ENCODE measurements around the gene RASL11A.

DNA sequence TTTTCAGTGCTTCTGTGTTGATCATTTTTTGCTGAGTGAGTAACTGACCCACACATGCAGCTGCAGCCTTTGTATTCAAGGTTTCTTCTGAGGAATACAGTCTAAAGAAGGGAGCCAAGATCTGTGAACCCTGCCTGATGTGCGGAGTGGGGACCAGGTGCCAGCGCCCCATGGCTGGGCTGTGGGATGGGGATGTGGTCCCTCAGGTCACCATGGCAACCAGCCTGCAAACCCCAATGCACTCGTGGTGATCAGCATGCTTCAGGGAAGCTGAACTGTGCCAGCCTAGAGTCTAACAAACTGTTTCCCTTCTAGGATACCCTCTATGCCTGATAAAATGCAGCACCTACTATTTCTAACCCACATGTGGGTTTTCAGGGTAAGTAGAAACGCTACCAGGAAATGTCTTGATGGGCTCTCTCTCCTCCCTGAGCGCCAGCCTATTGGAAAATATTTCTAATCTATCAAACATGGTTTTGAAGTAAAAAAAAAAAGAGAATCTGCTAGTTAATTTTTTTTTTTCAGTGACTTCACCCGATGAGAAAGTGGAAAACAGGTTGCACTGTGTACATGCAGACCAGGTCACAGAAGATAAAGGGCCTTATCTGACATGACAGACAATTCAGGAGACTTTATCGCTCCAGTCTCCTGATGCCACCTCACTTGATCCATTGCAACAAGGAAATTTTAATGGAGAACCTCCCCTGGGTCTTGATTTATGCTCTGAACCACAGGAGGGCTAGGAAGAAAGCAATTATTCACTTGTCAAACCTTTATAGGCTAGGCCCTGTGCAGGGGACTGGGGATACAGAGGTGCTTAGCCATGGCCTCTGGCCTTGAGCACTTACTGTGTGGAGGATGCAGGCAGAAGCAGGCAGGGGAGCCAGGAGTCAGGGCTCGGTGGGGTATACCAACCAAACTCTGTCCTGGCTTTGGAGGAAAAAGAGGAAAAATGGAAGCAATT lies 51.1 kb downstream of the RASL11A start:
- TF ChIP-seq RARB (CRISPR knock-in tag; IDR thresholded peaks at IDR 0.05) (no peak), CSDC2 (CRISPR knock-in tag; IDR thresholded peaks at IDR 0.05) (no peak), ARNTL (CRISPR knock-in tag; IDR thresholded peaks at IDR 0.05; ENCODE audit: borderline replicate concordance, low read depth) (no peak), SNAI2 (CRISPR knock-in tag; IDR thresholded peaks at IDR 0.05) (no peak), ZFP3 (CRISPR knock-in tag; IDR thresholded peaks at IDR 0.05) (no peak), OSR1 (CRISPR knock-in tag; IDR thresholded peaks at IDR 0.05) (no peak)
- TF ChIP-seq, protein P1, sequence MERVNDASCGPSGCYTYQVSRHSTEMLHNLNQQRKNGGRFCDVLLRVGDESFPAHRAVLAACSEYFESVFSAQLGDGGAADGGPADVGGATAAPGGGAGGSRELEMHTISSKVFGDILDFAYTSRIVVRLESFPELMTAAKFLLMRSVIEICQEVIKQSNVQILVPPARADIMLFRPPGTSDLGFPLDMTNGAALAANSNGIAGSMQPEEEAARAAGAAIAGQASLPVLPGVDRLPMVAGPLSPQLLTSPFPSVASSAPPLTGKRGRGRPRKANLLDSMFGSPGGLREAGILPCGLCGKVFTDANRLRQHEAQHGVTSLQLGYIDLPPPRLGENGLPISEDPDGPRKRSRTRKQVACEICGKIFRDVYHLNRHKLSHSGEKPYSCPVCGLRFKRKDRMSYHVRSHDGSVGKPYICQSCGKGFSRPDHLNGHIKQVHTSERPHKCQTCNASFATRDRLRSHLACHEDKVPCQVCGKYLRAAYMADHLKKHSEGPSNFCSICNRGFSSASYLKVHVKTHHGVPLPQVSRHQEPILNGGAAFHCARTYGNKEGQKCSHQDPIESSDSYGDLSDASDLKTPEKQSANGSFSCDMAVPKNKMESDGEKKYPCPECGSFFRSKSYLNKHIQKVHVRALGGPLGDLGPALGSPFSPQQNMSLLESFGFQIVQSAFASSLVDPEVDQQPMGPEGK (CRISPR knock-in tag; IDR thresholded peaks at IDR 0.05; ENCODE audit: borderline replicate concordance) = no peak
- TF ChIP-seq, protein P2, sequence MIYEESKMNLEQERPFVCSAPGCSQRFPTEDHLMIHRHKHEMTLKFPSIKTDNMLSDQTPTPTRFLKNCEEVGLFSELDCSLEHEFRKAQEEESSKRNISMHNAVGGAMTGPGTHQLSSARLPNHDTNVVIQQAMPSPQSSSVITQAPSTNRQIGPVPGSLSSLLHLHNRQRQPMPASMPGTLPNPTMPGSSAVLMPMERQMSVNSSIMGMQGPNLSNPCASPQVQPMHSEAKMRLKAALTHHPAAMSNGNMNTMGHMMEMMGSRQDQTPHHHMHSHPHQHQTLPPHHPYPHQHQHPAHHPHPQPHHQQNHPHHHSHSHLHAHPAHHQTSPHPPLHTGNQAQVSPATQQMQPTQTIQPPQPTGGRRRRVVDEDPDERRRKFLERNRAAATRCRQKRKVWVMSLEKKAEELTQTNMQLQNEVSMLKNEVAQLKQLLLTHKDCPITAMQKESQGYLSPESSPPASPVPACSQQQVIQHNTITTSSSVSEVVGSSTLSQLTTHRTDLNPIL (CRISPR knock-in tag; IDR thresholded peaks at IDR 0.05; ENCODE audit: low read depth) = no peak

Data from SK-N-SH treated with all-trans-retinoic acid at 6 μM for 48 hours (cell line).